ENCODE measurements around the gene SRP68. TPM values are rescaled to one million over a fixed set of nuclear protein-coding genes. Genes with fewer than 3 reads are reported as not detected.

SRP68 gene
- total and polyA plus RNA-seq, 2 of the 4 experiments (the other 2 are of a cell fraction): 47.1 to 82.6 TPM

GRCh38 chr17:75996665-75997590, 75.4 kb downstream of the SRP68 start (continued):
- TF ChIP-seq MAZ (IDR thresholded peaks at IDR 0.05; ENCODE audit: borderline replicate concordance, low read depth, low read length) (no peak), RCOR1 (IDR thresholded peaks at IDR 0.05; ENCODE audit: insufficient replicate concordance, low read length) (no peak), FOS (IDR thresholded peaks at IDR 0.05; ENCODE audit: low read depth, low read length) (no peak)

- no peak overlapping the region for H3K4ac ChIP-seq (ENCODE audit: low read depth, low read length)
- no peak overlapping the region for H2AK9ac ChIP-seq (replicated peaks; ENCODE audit: low read depth, low read length, poor library complexity)
- no peak overlapping the region for H2BK5ac ChIP-seq (ENCODE audit: low read depth, low read length, poor library complexity, severe bottlenecking)
- no peak overlapping the region for H3K23ac ChIP-seq (ENCODE audit: low read depth, low read length)
- intact Hi-C loops (cut with micrococcal nuclease): no loop called here
- POLR2A ChIA-PET (ENCODE audit: unreplicated experiment): no interaction called here
- no peak overlapping the region for H4K8ac ChIP-seq (ENCODE audit: low read depth in 2 of 2, low read length in 2 of 2)
- H3K4me3 ChIP-seq (ENCODE audit: insufficient read depth, low read depth, low read length): no peak overlapping the region
- H4K91ac ChIP-seq (ENCODE audit: insufficient read depth, low read depth, low read length): no peak overlapping the region
- H2BK120ac ChIP-seq (ENCODE audit: low read depth, low read length): no peak overlapping the region
- H3K56ac ChIP-seq (ENCODE audit: extremely low read depth, insufficient read depth, low read length): no peak overlapping the region
- no peak overlapping the region for H4K5ac ChIP-seq (ENCODE audit: low read depth, low read length)
- BruUV-seq (replicated peaks): no TSS peak
- H2AK5ac ChIP-seq (ENCODE audit: low read depth, low read length): no peak overlapping the region
- no peak overlapping the region for H2BK15ac ChIP-seq (ENCODE audit: low read depth, low read length)
- peaks cover 16% of the 10 kb centered on the region; the same call in 1 of the 2 replicates for H3K36me3 ChIP-seq (ENCODE audit: control insufficient read depth, insufficient read depth, low read length)
- peaks cover 7% of the 10 kb centered on the region; the same call in 1 of the 2 replicates for H3K9me1 ChIP-seq (ENCODE audit: insufficient read depth, low read length)
- H3K79me1 ChIP-seq (ENCODE audit: low read depth in 1 of 2, low read length in 2 of 2): 0 out of 4 replicates have a peak, but pooled peaks cover 0 to 7% of the 10 kb centered on the region in 2 experiments
- no peak overlapping the region for H2BK20ac ChIP-seq (ENCODE audit: low read depth, low read length)
- H2AFZ ChIP-seq (replicated peaks; ENCODE audit: low read length, poor library complexity): no peak overlapping the region
- peaks cover 7% of the 10 kb centered on the region for H3K4me1 ChIP-seq (ENCODE audit: control insufficient read depth, insufficient read depth, low read length)
- no peak overlapping the region for H3K4me2 ChIP-seq (ENCODE audit: low read depth, low read length)
- H3K14ac ChIP-seq (replicated peaks; ENCODE audit: low read depth, low read length): no peak overlapping the region
- no peak overlapping the region for H3K27ac ChIP-seq (ENCODE audit: insufficient read depth, low read length)
- in situ Hi-C loops (cut with MboI; ENCODE audit: low sequenced_read_pairs): no loop called here
- CTCF ChIA-PET: no interaction called here
- 96% methylated on average over 3 of the region's 7 CpGs; no CpG with 5 or more reads in 1 of the 2 experiments for WGBS, 2 experiments (ENCODE audit: extremely low coverage in 2 of 2, insufficient read length in 1 of 2)
- dilution Hi-C loops (cut with HindIII; ENCODE audit: low sequenced_read_pairs, unreplicated experiment): no loop called here
- H4K20me1 ChIP-seq (ENCODE audit: insufficient read depth, low read length): no peaks in the 10 kb centered on the region
- H3K18ac ChIP-seq (ENCODE audit: low read depth, low read length): no peak overlapping the region
- no peaks in the 10 kb centered on the region for H3K27me3 ChIP-seq (ENCODE audit: control insufficient read depth, insufficient read depth, low read length)
- no peak for ATAC-seq (ENCODE audit: low read depth)
- DNase-seq: no peak
- no peaks in the 10 kb centered on the region for H3K9me3 ChIP-seq (ENCODE audit: control insufficient read depth, insufficient read depth, low read length)
- no peak overlapping the region for H3K9ac ChIP-seq (ENCODE audit: low read depth, low read length)
- no peak for TF ChIP-seq RCOR1 (IDR thresholded peaks at IDR 0.05; ENCODE audit: insufficient replicate concordance, low read length)
- TF ChIP-seq NFE2L2 (IDR thresholded peaks at IDR 0.05; ENCODE audit: low read depth, low read length): no peak
- no peak for TF ChIP-seq BHLHE40 (IDR thresholded peaks at IDR 0.05; ENCODE audit: low read depth, low read length)
- TF ChIP-seq CHD1 (IDR thresholded peaks at IDR 0.05; ENCODE audit: low read depth, low read length): no peak
- no peak for TF ChIP-seq RFX5 (IDR thresholded peaks at IDR 0.05; ENCODE audit: low read depth, low read length)
- TF ChIP-seq MAZ (IDR thresholded peaks at IDR 0.05; ENCODE audit: borderline replicate concordance, low read depth, low read length): no peak
- TF ChIP-seq MXI1 (IDR thresholded peaks at IDR 0.05; ENCODE audit: borderline replicate concordance, low read depth, low read length): no peak
- no peak for TF ChIP-seq MAFK (IDR thresholded peaks at IDR 0.05; ENCODE audit: low read depth, low read length)
- TF ChIP-seq CEBPB (IDR thresholded peaks at IDR 0.05; ENCODE audit: low read depth, low read length): no peak
- TF ChIP-seq USF2 (IDR thresholded peaks at IDR 0.05; ENCODE audit: low read depth, low read length): no peak
- no peak for TF ChIP-seq CTCF (conservative IDR thresholded peaks at IDR 0.05; ENCODE audit: low read depth, low read length)
- no peak for TF ChIP-seq FOS (IDR thresholded peaks at IDR 0.05; ENCODE audit: low read depth, low read length)
Measured at GRCh38 chr17:75995385-75995925, 76.9 kb downstream of the SRP68 start.

All from IMR-90 (cell line).